GM19397 (cell line): Measurements from ENCODE around the gene PPP1R36.

Source experiments
- ATAC-seq: cut with Tn5 transposase; IDR thresholded peaks from one replicate; pipeline ENCODE4 v1.9.1; 2021; ENCODE audit warnings: mild to moderate bottlenecking, moderate library complexity; ENCODE audit not compliant: unreplicated experiment

Gene PPP1R36, protein sequence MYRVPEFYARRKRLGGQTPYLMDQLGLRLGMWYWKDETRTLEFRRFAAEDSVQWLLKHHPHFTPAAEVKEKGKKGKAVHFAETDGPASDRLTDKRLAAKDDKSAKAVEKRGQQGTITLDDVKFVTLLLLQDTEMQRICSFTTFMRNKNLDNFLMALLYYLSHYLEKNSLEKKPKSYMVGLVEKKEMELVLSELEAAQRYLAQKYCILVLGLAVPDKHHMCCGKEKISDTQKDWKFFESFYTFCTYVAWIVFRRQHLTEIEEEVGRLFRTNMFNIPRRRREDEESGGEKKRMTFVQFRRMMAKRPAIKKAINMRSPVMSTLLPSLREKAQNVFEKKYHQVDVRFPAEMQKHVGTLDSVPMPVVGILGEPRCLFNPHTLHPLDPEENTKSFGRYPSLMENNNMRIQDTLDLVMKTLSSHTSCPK

DNA sequence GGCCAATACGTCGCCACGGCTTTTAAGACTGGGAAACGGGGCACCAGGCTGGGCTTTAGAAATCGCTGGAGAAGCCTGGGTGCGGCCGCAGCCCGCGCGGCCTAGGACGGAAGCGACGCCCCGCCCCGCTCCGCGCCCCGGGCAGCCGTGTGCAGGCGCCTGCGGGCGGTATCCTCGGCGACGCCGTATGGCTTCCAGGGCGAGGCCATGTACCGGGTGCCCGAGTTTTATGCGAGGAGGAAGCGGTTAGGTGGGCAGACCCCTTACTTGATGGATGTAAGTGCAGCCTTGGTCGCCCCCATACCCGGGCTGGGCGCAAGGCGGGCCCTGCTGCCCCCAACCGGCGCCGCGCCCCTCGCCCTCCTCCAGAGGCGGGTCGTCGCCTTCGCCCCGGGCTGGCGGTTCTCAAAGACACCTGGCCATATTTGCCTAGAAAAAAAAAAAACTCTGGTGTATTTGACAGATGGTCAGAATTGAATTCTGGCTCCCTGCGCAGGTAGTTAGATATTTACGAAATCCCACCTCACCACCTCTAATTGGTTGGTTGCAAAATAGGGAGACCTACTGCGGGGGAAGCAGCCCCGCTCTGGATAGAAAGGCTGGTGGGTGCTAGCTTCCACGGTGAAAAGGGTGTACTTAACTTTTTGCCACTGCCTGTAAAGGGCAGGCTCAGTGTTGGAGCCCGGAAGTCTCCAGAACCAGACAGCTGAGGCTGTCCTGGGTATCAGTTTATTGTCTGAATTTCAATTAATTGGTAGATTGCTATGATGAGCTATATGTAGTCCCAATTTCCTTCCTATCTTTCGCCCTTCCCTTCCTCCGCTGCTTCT, at the start of gene PPP1R36:
TSS of gene PPP1R36 (plus strand) at position 171 of the 830 bp plus-strand sequence. CDS start at position 208, 37 bp downstream.
- peak; percentile 55 for ATAC-seq

DNA sequence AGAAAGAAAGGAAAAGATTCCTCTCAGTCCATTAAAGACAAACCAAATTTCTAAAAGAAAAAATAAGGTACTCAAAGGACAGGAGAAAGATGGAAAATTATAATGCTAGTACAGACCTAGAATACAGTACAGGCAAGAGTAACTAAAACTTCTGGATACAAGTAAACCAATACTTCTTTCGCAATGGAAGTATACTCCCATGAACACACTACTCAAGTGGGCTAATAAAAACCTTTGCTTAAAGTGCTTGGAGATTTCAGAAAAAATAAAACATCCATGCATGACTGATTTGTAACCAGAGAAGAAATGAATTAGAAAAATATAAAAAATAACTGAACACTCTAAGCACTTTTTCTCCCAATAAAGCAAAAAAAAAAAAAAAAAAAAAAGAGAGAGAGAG, 49.7 kb upstream of the PPP1R36 start:
- ATAC-seq, result no peak

DNA sequence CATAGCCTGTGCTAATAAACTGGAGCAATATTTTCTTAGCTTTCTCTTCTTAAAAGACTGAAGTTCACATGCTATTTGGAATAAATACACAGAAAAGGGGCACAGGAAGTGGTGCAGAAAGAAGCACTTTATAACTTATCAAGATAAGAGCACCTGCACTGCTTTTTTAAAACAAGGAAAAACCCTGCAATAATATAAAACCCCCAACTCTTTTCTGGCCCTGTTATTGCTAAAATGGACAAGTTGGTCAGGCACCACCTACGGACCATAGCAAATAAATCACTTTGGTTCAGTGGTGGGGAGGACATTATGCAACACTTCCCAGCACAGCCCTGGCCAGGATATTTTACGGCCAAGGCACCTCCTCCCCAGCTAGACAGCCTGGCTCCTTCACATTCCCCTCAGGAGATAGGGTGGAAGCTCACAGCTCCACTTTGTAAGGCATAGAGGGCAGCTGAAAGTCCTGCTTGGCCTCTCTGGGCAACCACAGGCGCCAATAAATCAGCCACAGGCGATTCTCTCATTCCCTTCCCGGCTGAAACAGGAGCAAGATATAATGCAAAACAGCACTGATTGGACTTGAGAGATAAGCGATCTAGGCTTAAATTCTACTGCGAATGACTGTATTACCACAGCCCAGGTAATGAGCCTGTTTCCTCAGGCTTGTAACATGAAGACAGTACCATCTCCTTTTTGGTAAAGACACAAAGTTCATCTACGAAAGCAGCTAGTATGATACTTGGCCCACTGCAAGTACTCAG, 48.2 kb upstream of the PPP1R36 start:
- no peak for ATAC-seq

DNA sequence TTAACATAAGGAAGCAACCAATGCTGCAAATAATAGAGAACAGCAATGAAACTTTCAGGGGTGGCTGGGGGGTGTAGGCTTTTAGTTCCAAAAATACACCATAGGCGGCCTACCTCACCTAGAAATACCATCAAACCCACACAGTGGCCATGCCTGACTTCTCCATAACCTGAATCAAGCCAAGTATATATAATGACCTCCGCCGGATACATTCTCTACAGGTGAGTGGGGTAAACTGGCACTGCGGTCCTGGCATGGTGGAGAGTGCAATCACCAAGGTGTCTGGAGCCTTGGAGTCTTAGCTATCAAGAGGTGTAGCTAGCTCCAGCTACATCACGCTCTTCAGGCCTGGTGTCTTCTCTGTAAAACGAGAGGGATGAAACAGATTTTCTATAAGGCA, 47.3 kb upstream of the PPP1R36 start:
- no peak for ATAC-seq

DNA sequence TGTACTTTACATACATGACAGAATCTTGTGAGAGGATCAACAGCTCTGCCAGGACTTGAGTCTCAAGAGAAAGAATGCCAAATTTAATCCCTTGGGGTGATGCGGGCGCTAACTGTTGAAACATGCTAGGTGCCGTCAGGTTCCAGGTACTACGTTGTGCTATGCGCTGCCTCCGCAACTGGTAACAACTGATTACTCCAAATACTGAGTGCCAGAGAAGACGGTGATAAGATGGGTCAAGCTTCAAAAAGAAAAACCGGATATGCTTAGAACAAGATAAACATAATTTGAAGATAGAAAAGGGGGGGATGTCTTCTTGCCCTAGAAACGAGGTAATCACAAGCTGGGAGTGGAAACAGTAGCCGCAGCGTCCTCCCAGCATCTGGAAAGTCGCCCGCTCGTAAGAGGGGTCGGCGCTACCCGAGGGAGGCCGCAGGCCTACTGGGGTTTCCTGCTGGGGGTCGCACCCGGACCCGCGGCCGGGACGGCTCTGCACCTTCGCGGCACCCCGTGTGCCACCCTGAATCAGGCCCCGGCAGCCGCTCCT, 46.8 kb upstream of the PPP1R36 start:
- ATAC-seq, result peak; percentile 6

DNA sequence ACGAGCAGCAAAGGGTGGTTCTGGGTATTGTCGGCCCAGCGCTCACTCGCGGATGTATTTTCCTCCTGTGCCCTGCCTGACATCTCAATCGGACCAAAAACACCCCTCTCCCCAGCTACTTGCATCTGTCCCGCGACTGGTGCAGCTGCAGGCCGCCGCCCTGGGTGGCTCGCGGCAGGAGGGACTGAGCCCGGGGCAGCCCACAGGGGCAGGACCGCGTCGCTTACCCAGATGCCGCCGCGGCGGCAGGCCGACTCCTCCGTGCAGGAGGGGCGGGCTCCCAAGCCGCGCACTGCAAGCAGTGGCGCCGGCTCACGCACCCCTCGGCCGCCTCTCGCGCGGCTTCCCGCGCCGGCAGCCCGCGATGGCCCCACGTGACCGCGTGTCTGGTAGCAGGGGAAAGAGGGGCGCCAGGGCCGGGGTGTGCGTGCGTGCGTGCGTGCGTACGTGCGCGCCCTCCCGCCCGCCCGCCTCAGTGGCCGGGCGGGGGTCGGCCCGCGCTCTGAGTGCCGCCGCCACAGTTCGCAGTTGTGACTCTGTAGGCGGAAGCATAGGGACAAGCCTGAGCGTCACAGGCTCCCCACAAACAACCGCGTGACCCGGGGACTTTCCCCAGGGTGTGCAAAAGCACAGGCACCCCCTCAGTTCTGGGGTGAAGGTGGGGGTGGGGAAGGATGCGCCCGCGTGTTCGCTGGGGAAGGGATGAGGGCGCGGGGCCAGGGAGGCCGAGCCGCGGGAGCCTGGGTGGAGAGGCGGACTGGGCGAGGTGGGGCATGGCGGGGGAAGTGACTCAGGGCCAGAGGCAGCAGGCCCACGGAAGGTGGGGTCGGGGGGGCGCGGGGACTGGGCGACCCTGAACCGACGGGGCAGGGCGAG, 46.1 kb upstream of the PPP1R36 start, which contains the start of gene ZBTB25:
TSS of gene ZBTB25 (minus strand) at position 405 of the 876 bp plus-strand sequence. CDS start 13,305 bp downstream, outside the sequence.
- ATAC-seq, result peak; percentile 60

DNA sequence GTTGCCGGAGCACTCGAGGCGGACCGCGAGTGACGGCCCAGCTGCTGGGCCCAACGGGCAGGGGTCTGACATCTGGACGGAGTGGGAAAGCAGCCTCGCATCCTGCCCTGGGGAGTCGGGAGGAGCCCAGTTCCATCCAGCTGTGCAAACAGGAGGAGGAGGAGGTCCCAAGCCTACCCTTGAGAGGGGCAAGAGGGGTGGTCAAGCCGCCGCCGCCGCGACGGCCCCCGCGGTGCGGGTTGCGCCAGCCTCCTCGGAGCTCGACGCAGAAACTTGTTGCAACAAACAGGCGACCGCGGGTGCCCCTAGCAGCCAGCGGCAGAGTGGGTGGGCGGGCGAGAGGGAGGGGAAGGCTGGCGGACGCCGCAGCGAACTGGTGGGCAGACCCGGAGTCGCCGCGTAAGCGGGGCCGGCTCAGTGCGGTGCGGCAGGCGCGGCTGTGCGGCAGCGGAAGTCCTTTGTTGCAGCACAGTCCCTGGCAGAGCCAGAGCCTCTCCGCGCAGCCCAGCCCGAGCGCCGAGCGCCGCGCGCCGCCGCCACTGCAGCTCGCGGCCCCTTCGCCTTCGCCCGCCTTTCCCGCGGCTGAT, 45.4 kb upstream of the PPP1R36 start, which contains the start of gene ZBTB1:
TSS of gene ZBTB1 (plus strand) at position 461 of the 587 bp plus-strand sequence. CDS start 16,735 bp downstream, outside the sequence.
- ATAC-seq, result peak; percentile 27

DNA sequence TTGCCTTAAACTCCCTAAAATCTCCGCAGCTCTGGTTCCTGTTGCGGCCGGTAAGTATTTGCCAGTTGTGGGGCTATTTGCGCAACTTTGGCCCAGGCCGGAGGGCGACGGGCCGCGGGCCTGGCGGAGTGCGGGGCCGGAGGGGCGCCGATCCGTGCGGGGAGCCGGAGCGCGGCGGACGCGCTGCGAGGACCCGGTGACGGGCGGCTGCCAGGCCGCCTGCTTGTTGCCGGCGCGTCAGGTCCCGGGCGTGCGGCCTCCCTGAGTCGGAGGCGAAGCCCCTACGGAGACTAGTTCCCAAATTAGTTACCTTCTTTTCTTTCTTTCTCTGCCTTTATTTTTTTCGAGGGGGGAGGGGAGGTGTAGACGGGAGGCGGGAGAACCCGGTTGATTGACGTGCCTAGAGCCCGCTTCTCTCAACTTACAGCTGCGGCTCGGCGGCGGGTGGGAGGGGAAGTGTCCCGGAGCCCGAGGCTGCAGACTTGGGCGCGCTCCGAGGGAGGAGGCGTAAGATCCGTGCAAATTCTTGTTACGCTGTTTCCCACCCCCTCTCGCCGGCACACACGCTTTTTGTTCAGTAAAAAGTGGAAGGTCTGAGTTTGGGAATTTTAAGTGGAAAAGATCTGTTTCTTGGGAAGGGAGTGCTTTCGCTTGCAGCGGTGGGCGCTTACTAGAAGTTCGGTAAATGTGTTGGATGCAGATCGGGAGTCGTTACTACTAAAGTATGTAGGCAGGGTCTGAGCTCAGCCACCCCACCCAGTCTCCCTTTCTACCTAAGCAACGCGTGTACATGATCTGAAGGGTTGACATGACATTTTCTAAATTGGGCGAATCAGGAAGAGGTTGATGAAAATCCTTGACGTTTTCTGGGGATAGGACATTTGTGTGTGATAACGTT, 44.6 kb upstream of the PPP1R36 start:
- ATAC-seq, result peak; percentile 29

DNA sequence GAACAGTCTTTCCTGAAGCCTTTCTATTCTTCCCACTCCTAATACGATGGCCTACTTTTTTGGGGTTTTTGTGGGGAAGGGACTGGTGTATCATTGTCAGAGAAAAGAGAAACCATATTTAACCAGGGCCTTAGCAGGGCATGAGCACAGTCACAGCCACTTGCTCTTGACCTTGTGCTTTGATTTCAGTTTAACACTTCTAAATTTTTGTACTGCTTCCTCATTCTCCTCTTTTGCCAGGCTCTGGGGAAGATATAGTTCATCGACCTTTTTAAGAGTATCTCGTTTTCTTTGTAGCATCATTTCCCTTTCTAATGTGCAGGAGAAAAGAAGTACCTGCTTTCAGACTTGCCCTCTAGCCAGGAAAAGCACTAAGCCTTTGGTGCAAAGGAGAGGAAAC, 43.0 kb upstream of the PPP1R36 start:
- no peak for ATAC-seq

DNA sequence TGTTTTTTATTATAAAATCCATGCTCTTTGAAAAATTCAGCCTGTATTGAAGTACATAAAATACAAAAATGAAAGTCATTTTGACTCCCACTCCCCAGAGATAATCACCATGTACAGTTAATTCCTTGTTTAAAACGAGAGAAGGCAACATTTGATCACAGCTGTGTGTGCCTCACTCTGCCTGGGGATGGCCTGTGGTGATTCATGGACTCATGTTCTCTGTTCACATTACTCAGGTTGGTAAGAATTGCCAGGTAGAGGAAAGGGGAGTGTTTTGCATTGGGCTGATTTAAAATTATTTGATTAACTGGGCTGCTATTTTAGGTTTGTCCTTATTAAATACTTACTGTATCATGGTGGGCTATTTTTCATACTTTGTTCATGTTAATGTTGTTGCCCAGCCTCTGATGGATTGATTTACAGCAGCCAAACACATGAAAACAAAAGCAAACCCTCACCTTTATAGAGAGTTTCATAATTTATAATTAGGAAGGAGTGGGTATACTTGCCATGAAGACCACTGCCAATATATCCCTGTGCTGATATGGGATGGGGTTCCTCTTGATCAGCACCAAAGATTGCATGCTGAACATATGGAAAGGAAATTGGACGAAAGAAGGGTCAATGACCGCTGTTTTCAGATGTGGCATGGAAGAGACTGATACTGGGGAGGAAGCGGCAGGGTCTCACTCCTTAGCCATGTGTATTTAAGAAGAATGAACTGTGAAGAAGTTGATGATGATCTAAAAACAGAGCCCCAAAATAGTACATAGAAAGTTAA, 42.2 kb upstream of the PPP1R36 start:
- no peak for ATAC-seq

DNA sequence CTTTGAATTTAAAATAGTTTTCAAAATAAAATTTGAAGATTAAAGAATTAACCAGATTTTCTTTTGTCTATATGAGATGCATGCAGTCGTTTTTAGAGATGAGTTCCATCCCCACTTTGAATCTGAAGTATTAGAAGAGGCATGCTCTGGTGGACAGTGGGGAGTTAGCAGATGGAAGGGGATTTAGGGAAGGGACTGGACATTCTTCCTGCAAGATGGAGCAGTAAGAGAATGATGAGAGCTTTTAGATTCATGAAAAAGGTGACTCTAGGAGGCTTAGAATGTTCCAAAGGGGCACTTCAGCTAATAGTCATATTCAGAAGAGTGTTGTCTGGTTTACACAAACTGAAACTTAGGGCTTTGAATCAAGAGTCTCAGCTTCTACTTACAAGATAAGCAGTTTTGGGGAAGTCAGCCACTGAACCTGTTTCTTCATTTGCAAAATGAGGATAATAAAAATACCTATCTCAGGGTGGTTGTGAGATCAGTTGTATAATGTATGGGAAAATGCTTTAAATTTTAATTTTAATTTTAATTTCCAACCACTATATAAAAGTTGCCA, 41.5 kb upstream of the PPP1R36 start:
- ATAC-seq, result no peak

DNA sequence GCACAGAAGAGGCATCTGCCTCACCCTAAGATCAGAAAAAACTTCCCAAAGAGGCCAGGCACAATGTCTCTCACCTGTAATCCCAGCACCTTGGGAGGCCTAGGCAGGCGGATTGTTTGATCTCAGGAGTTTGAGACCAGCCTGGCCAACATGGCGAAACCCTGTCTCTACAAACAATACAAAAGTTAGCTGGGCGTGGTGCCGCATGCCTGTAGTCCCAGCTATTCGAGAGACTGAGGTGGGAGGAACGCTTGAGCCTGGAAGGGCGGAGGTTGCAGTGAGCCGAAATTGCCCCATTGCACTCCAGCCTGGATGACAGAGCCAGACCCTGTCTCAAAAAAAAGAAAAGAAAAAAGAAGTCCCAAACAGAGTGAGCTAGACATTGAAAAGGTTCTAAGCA, 40.7 kb upstream of the PPP1R36 start:
- ATAC-seq, result no peak

DNA sequence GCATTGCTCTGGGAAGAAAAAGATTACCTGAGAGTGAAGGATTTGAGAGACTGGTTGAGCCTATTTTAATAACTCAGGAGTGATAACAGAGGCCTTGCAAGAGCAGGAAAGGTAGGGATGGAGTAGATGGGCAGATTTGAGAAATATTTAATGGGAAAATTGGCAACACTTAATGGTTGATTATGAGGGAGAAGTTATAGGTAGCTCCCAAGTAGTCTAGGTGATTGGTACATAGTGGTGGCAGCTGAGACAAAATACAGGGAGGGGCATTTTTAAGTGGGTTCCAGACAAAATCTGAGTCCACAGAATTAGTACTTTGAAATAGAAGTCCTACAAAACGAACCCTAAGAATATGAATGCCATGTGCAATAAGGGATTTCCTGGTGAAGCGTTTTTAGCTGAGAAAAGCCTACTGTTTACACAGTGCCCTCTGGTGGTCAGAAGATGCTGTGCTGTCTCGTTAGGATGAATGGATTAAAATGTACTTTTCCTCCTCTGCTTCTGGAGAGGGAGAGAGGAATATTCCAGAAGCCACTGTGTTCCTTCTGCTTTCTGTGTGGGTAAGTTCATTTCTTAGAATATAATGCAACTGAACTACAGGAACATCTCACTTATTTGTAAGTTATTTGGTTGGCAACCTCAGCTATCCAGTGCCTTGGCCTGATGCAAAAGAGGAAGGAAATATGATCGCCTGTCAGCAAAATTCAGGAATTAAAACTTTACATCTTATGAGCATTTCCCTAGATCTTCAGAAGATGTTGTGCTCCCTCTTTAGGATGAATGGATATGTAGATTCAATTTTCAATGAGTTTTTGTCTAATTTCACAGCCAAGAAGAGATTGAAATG, 38.7 kb upstream of the PPP1R36 start:
- no peak for ATAC-seq

DNA sequence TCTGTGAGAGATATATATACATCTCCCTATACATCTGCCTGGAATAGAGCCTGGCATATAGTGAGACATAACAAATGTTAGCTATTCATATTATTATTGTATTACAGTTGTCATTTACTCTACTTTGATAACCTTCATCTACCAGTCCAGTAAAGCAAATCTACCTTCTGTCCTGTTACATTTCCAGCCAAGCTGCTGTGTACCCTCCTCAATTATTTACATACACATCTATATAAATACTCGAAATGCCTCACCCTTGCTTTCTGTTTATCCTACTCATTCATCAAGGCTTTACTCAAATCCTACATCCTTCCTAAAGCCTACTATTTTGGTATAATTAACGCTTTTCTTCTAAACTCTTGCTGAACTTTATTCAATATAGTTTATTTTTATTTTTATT, 36.5 kb upstream of the PPP1R36 start:
- ATAC-seq, result no peak

DNA sequence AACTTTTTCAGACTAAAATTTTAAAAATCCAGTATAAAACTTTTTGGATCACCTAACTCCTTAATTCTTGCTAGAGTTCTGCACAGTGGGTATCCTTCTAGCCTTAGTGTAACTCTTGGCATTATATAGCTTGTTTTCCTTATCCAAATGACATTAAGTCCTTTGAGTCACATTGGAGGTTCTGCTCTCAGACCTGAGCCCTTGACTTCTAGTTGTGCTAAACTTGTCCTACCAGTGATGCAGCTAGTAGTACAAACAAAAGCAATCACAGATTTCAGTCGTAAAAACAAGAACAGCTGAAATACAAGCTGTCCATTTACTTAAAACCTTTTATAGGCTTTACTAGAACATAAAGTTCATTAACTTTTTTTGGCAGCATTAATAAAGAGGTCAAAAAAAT, 34.7 kb upstream of the PPP1R36 start:
- no peak for ATAC-seq

DNA sequence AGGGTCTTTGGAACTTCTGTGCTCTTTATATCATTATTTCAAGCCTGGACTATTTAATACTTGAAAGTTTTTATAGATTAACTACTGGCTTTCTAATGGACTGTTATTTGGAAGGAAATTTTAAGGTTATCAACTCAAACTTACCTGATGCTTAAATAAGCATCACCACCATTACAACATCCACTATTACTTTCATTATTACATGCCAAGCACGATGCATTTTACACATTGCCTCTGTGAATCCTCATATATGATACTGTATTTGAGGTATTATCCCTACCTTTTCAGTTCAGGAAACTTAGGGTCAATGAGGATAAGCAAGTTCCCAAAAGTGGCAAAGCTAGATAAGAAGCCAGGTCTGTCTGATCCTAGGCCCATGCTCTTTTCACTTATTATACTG, 32.8 kb upstream of the PPP1R36 start:
- no peak for ATAC-seq
